ENCODE results near the gene SUGT1. TPM values are rescaled to one million over a fixed set of nuclear protein-coding genes. Genes with fewer than 3 reads are reported as not detected.

Gene SUGT1
- total RNA-seq, 6 experiments from 2014 or later, result 15.4 to 29.3 (median 23.9) TPM

GRCh38 chr13:52686376-52686775 lies 33.7 kb downstream of the SUGT1 start:
- H3K4me1 ChIP-seq, result no peaks in the 10 kb centered on the region
- no peak overlapping the region for H3K4me3 ChIP-seq
- no peak overlapping the region for H3K27ac ChIP-seq
- intact Hi-C loops (cut with DNase I), result no loop called here
- DNase-seq (no peak), ATAC-seq (no peak)
- no peak for TF ChIP-seq CTCF (IDR thresholded peaks at IDR 0.05)
- TF ChIP-seq POLR2A (IDR thresholded peaks at IDR 0.05), result no peak
- H3K27me3 ChIP-seq, result no peaks in the 10 kb centered on the region
- H3K36me3 ChIP-seq, result peaks cover 0 to 64% (median 20%) of the 10 kb centered on the region in 4 donors
- WGBS (ENCODE audit: insufficient coverage, low coverage, low lambda C conversion rate, missing lambda C conversion rate), result 89% methylated on average over 4 of the region's 4 CpGs
- H3K9me3 ChIP-seq, result no peaks in the 10 kb centered on the region

- intact Hi-C loops (cut with DNase I), result no loop called here
- Histone ChIP-seq H3K27me3 (no peaks in the 10 kb centered on the region), H3K9me3 (no peaks in the 10 kb centered on the region), H3K4me3 (no peak overlapping the region), H3K27ac (no peak overlapping the region), H3K36me3 (peaks cover 0 to 10% (median 0%) of the 10 kb centered on the region in 4 donors), H3K4me1 (no peaks in the 10 kb centered on the region)
- no peak for TF ChIP-seq CTCF (IDR thresholded peaks at IDR 0.05)
- TF ChIP-seq POLR2A (IDR thresholded peaks at IDR 0.05), result no peak
- no peak for DNase-seq
- 74% methylated on average over 3 of the region's 3 CpGs for WGBS (ENCODE audit: insufficient coverage, low coverage, low lambda C conversion rate, missing lambda C conversion rate)
- no peak for ATAC-seq
Observed at GRCh38 chr13:52695856-52696255, 43.2 kb downstream of the SUGT1 start.

DNA sequence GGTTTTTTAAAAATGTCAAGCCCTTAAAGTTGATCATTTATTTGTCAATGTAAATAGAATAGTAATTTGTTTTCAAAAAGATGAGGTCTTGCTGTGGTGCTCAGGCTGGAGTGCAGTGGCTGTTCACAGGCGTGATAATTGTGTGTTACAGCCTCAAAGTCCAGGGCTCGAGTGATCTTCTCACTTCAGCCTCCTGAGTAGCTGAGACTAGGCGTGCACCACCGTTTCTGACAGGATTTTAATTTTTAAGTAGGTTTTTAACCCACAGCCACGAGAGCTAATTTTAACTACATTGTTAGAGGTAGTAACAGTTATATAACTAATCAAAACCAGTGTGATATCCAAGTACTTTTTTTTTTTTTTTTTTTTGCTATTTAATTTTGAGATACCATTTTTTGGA lies 43.9 kb downstream of the SUGT1 start:
- Histone ChIP-seq H3K9me3 (no peaks in the 10 kb centered on the region), H3K27ac (no peak overlapping the region), H3K4me1 (no peaks in the 10 kb centered on the region), H3K4me3 (no peak overlapping the region), H3K36me3 (peaks cover 0 to 5% (median 0%) of the 10 kb centered on the region in 4 donors), H3K27me3 (no peaks in the 10 kb centered on the region)
- no peak for DNase-seq
- TF ChIP-seq POLR2A (IDR thresholded peaks at IDR 0.05), result no peak
- TF ChIP-seq CTCF (IDR thresholded peaks at IDR 0.05), result no peak
- WGBS (ENCODE audit: insufficient coverage, low coverage, low lambda C conversion rate, missing lambda C conversion rate), result 92% methylated on average over 5 of the region's 5 CpGs
- intact Hi-C loops (cut with DNase I), result no loop called here
- no peak for ATAC-seq

DNA sequence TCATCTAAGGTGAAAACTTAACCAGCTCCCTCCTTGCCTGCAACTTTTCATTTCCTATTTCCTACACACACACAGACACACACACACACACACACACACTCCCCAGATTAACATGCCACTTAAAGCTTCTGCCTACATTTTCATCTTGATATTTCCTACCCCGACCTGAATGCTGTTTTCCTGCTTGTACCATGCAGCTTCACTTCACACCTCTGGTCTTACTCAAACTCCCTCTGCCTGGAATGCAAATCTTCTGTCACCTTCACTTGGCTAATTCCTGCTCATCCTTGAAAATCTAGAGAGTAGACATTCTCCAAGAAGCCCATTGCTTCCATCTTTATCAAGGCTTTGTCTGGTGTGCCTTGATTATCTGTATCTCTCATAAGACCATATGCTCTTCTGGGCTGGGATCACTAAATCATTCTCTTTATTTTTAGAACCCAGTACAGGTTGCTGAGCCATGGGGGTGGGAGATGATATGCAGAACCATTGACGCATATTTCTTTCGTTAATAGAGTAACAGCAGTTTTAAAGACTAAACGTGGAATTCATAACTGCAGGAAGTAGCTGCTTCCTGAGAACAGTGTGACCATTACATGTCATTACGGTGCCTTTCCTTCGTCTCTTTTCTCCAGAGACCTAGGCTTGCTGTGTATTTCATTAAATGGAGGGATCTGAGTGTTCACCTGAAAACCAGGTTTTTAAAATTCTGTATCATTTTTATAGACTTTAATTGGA lies 49.3 kb downstream of the SUGT1 start:
- Histone ChIP-seq H3K27me3 (no peaks in the 10 kb centered on the region), H3K9me3 (no peaks in the 10 kb centered on the region), H3K4me3 (no peak overlapping the region), H3K36me3 (no peaks in the 10 kb centered on the region), H3K4me1 (no peaks in the 10 kb centered on the region), H3K27ac (no peak overlapping the region)
- TF ChIP-seq CTCF (IDR thresholded peaks at IDR 0.05), result no peak
- TF ChIP-seq POLR2A (IDR thresholded peaks at IDR 0.05), result no peak
- no peak for DNase-seq
- no peak for ATAC-seq
- intact Hi-C loops (cut with DNase I), result no loop called here
- 53% methylated on average over 5 of the region's 6 CpGs for WGBS (ENCODE audit: insufficient coverage, low coverage, low lambda C conversion rate, missing lambda C conversion rate)
